ENCODE results near the gene KCNJ14.

DNA sequence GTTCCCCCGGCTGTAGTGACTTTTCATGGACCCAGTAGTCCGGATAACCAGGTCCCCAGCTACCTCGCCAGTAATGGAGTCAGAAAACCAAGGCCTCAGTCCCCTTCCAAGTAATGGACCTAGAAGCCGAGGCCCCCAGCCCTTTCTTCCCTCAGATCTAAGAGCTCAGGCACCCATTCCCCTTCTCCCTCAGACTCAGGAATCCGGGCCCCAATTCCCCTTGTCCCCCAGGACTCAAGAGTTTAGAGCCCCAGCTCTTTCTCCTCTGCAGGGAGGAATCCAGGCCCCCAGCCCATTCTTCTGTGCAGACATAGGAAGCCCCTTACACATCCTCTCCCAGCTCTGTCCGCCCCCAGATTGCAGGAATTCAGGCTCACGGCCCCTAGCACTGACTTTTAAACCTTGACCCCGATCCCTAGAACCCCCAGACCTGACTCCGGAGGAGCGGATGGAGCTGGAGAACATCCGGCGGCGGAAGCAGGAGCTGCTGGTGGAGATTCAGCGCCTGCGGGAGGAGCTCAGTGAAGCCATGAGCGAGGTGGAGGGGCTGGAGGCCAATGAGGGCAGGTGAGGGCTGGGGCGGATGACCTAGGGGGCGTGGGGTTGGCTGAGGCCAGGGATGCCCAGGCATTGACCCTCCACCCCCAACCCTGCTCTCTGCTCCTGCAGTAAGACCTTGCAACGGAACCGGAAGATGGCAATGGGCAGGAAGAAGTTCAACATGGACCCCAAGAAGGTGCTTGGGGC is 14.7 kb downstream of the KCNJ14 start:
- TF ChIP-seq, protein P1, sequence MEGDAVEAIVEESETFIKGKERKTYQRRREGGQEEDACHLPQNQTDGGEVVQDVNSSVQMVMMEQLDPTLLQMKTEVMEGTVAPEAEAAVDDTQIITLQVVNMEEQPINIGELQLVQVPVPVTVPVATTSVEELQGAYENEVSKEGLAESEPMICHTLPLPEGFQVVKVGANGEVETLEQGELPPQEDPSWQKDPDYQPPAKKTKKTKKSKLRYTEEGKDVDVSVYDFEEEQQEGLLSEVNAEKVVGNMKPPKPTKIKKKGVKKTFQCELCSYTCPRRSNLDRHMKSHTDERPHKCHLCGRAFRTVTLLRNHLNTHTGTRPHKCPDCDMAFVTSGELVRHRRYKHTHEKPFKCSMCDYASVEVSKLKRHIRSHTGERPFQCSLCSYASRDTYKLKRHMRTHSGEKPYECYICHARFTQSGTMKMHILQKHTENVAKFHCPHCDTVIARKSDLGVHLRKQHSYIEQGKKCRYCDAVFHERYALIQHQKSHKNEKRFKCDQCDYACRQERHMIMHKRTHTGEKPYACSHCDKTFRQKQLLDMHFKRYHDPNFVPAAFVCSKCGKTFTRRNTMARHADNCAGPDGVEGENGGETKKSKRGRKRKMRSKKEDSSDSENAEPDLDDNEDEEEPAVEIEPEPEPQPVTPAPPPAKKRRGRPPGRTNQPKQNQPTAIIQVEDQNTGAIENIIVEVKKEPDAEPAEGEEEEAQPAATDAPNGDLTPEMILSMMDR (IDR thresholded peaks at IDR 0.05; ENCODE audit: poor library complexity, severe bottlenecking): no peak
- TF ChIP-seq POLR2AphosphoS5 (IDR thresholded peaks at IDR 0.05): no peak
- TF ChIP-seq EZH2 (IDR thresholded peaks at IDR 0.05; ENCODE audit: borderline replicate concordance, insufficient read depth, low read length, poor library complexity, severe bottlenecking): no peak
- no peak for TF ChIP-seq SMC3 (conservative IDR thresholded peaks at IDR 0.05; ENCODE audit: poor library complexity)
- no peak for TF ChIP-seq TAF1 (IDR thresholded peaks at IDR 0.05; ENCODE audit: low read depth)
- TF ChIP-seq EP300 (conservative IDR thresholded peaks at IDR 0.05; ENCODE audit: poor library complexity, severe bottlenecking): no peak
